ENCODE measurements around the gene SEMA3C.

SEMA3C gene

DNA sequence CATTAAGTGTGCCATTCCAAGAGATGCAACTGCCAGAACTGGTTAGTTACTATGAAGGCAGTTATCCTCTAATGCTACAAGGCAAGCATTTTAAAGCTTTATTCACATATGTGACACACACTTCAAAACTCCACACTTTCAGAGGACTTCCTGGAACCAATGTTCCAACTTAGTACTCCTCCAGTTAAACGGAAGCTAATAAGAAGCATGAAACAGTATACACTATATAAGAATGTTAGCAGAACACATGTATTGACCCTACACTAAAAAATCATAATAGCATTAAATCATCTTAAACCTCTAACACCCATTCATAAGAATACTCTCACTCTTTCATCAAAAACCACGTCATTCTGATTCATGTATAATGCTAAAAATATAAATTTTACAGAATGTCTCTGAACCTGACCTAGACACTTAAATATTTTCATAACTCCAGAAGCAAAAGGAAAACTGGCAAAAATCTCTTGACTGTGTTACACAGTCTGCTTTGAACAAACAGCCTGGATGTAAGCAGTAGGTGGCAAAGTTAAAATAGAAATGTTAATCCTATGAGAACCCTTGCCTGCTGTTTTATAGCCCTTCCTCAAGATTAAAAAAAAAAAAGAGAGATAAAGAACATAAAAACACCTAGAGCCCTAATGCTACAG is 135.0 kb downstream of the SEMA3C start:
- Mint-ChIP-seq H3K4me3 (no peak overlapping the region), H3K27me3 (no peaks in the 10 kb centered on the region), H3K27ac (no peak overlapping the region), H3K36me3 (ENCODE audit: low read depth) (no peaks in the 10 kb centered on the region), H3K9me3 (peaks cover 8% of the 10 kb centered on the region), H3K4me1 (ENCODE audit: low read depth) (no peaks in the 10 kb centered on the region)
- no peak for DNase-seq

GRCh38 chr7:80783186-80783677 is 135.6 kb downstream of the SEMA3C start:
- DNase-seq: no peak
- no peak overlapping the region for H3K4me3 Mint-ChIP-seq
- H3K4me1 Mint-ChIP-seq (ENCODE audit: low read depth): no peaks in the 10 kb centered on the region
- H3K27ac Mint-ChIP-seq: no peak overlapping the region
- H3K9me3 Mint-ChIP-seq: peaks cover 8% of the 10 kb centered on the region
- no peaks in the 10 kb centered on the region for H3K27me3 Mint-ChIP-seq
- H3K36me3 Mint-ChIP-seq (ENCODE audit: low read depth): no peaks in the 10 kb centered on the region

DNA sequence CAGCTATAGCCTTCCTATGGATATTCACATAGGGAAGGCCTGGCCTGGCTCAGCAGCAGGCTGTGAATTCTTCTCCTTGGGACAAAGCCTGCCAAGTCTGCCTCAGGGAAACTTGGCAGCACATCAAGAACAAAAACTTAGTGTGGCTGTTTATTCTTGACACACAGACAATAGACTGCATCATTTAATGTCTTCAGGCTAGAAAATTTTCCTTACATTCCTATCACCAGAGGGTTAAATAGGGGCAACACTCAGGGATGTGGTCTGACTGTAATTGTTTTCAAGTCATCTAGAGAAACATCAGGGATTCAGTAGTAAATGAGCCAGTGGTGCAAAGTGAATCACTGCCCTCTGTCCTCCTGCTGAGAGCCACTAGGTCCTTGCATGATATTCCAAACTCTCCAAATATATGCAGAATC is 137.3 kb downstream of the SEMA3C start:
- no peaks in the 10 kb centered on the region for H3K27me3 Mint-ChIP-seq
- H3K27ac Mint-ChIP-seq: no peak overlapping the region
- no peaks in the 10 kb centered on the region for H3K36me3 Mint-ChIP-seq (ENCODE audit: low read depth)
- no peak overlapping the region for H3K4me3 Mint-ChIP-seq
- no peak for DNase-seq
- H3K9me3 Mint-ChIP-seq: peaks cover 8% of the 10 kb centered on the region
- no peaks in the 10 kb centered on the region for H3K4me1 Mint-ChIP-seq (ENCODE audit: low read depth)

- Mint-ChIP-seq H3K36me3 (ENCODE audit: low read depth) (no peaks in the 10 kb centered on the region), H3K4me3 (no peak overlapping the region), H3K27me3 (no peaks in the 10 kb centered on the region), H3K27ac (no peak overlapping the region), H3K9me3 (peaks cover 8% of the 10 kb centered on the region), H3K4me1 (ENCODE audit: low read depth) (no peaks in the 10 kb centered on the region)
- no peak for DNase-seq
These were observed 137.7 kb downstream of the SEMA3C start for GRCh38 chr7:80781146-80781545.

DNA sequence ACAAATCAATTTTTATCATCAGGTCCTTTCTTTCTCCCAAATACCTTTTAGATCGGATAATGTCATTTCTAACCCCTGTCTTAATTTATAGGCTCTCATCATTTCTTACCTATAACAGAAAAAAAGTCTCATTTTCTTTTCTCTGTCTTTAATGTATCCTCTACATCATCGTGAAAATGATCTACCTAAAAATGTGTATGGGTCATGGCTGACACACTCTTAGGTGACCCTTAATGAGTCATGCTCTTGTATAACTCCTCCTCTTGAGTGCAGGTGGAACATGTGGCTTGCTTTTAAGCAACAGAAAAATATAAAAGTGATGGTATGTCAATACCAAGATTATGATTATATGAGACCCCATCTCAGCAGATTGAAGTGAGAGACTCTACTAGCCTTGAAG is 139.4 kb downstream of the SEMA3C start:
- H3K9me3 Mint-ChIP-seq: peaks cover 8% of the 10 kb centered on the region
- no peak overlapping the region for H3K4me3 Mint-ChIP-seq
- no peaks in the 10 kb centered on the region for H3K36me3 Mint-ChIP-seq (ENCODE audit: low read depth)
- no peak for DNase-seq
- H3K27me3 Mint-ChIP-seq: no peaks in the 10 kb centered on the region
- H3K27ac Mint-ChIP-seq: no peak overlapping the region
- H3K4me1 Mint-ChIP-seq (ENCODE audit: low read depth): no peaks in the 10 kb centered on the region

DNA sequence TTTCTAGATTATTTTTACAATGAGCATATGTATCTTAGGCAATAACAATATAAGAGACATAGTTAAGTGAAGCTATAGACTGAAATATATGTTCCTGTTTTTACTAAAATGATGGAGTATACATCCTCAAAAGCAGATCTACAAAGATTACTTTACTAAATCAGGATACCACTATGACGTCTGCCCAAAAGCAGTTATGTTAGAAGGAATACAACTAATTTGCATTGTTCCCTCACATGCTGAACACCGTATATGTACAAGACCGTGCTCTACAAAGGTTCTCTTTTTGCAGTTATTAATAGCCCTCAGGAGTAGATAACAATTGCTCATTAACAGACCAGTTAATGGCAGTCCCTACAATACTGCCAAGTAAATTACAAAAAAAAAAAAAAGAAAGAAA is 143.0 kb downstream of the SEMA3C start:
- peaks cover 5% of the 10 kb centered on the region for H3K9me3 Mint-ChIP-seq
- DNase-seq: no peak
- H3K36me3 Mint-ChIP-seq (ENCODE audit: low read depth): no peaks in the 10 kb centered on the region

GRCh38 chr7:80775482-80775881 is 143.4 kb downstream of the SEMA3C start:
- Mint-ChIP-seq H3K27ac (no peak overlapping the region), H3K9me3 (peaks cover 5% of the 10 kb centered on the region), H3K4me1 (ENCODE audit: low read depth) (no peaks in the 10 kb centered on the region), H3K27me3 (no peaks in the 10 kb centered on the region), H3K4me3 (no peak overlapping the region), H3K36me3 (ENCODE audit: low read depth) (no peaks in the 10 kb centered on the region)
- no peak for DNase-seq

More for the DNA sequence above, 143.0 kb downstream of the SEMA3C start:
- Mint-ChIP-seq H3K27me3 (no peaks in the 10 kb centered on the region), H3K4me3 (no peak overlapping the region), H3K4me1 (ENCODE audit: low read depth) (no peaks in the 10 kb centered on the region), H3K27ac (no peak overlapping the region)

GRCh38 chr7:80774843-80775242 is 144.0 kb downstream of the SEMA3C start:
- Mint-ChIP-seq H3K9me3 (peaks cover 5% of the 10 kb centered on the region), H3K27ac (no peak overlapping the region), H3K27me3 (no peaks in the 10 kb centered on the region), H3K36me3 (ENCODE audit: low read depth) (no peaks in the 10 kb centered on the region), H3K4me1 (ENCODE audit: low read depth) (no peaks in the 10 kb centered on the region), H3K4me3 (no peak overlapping the region)
- DNase-seq: no peak

DNA sequence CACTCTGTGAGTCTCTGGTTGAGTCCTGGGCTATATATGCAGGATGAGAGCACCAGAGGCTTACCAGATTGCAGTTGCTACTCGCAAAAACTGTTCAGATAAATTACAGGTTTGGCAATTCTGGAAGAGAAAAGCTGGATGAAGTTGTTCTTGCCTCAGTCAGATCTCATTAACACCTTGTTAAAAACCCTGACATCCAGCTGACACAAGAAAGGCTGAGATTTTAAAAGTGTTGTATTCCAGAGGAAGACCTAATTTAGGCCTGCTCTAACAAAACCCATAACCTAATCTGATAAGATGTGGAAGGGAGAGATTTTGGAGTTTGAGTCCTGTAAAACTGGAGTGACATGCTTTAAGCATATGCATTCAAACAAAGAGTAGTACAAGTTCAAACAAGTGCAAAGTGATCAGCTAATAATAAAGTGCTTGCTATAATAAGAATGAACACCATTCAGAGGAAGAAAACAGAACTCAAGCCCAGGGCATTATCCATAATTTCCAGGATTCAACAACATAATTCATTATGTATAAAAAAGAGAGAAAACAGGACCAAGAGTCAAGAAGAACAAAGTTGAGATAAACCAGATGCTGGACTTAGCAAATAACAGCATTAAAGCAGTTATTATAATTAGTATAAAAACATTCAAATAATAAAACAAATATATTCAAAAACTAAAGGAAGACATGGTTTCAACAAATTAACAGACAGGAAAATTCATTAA is 144.9 kb downstream of the SEMA3C start:
- no peak overlapping the region for H3K27ac Mint-ChIP-seq
- no peaks in the 10 kb centered on the region for H3K4me1 Mint-ChIP-seq (ENCODE audit: low read depth)
- H3K36me3 Mint-ChIP-seq (ENCODE audit: low read depth): no peaks in the 10 kb centered on the region
- no peaks in the 10 kb centered on the region for H3K27me3 Mint-ChIP-seq
- DNase-seq: no peak
- no peaks in the 10 kb centered on the region for H3K9me3 Mint-ChIP-seq
- no peak overlapping the region for H3K4me3 Mint-ChIP-seq

- Mint-ChIP-seq H3K27ac (no peak overlapping the region), H3K9me3 (no peaks in the 10 kb centered on the region), H3K4me1 (ENCODE audit: low read depth) (no peaks in the 10 kb centered on the region), H3K4me3 (no peak overlapping the region), H3K27me3 (no peaks in the 10 kb centered on the region), H3K36me3 (ENCODE audit: low read depth) (no peaks in the 10 kb centered on the region)
- no peak for DNase-seq
These were observed 146.4 kb downstream of the SEMA3C start for GRCh38 chr7:80772347-80772993.

- H3K27ac Mint-ChIP-seq: no peak overlapping the region
- H3K27me3 Mint-ChIP-seq: no peaks in the 10 kb centered on the region
- H3K9me3 Mint-ChIP-seq: no peaks in the 10 kb centered on the region
- DNase-seq: no peak
- no peak overlapping the region for H3K4me3 Mint-ChIP-seq
- H3K36me3 Mint-ChIP-seq (ENCODE audit: low read depth): no peaks in the 10 kb centered on the region
- no peaks in the 10 kb centered on the region for H3K4me1 Mint-ChIP-seq (ENCODE audit: low read depth)
These were observed 147.3 kb downstream of the SEMA3C start for GRCh38 chr7:80771523-80771922.

DNA sequence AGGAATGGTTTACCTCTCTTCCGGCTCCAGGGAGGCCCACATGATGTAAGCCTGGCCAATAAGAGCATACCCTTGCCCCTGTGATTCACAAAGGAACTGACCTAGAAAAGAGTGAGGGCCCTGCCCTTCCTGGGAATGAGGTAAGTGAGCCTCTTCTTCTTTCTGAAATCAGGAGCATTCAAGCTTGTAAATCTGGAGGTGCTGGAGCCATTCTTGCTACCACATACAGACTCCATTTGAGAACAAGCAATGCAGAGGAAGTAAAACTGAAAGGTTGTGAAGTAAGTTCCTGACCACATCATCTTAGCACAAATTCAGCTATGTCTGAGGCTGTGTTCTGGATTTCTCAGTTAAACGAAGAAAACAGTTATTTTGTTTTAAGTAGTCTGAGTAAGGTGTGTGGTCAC is 148.2 kb downstream of the SEMA3C start:
- no peak overlapping the region for H3K27ac Mint-ChIP-seq
- no peaks in the 10 kb centered on the region for H3K36me3 Mint-ChIP-seq (ENCODE audit: low read depth)
- no peak for DNase-seq
- no peak overlapping the region for H3K4me3 Mint-ChIP-seq
- H3K27me3 Mint-ChIP-seq: no peaks in the 10 kb centered on the region
- H3K4me1 Mint-ChIP-seq (ENCODE audit: low read depth): no peaks in the 10 kb centered on the region
- no peaks in the 10 kb centered on the region for H3K9me3 Mint-ChIP-seq

DNA sequence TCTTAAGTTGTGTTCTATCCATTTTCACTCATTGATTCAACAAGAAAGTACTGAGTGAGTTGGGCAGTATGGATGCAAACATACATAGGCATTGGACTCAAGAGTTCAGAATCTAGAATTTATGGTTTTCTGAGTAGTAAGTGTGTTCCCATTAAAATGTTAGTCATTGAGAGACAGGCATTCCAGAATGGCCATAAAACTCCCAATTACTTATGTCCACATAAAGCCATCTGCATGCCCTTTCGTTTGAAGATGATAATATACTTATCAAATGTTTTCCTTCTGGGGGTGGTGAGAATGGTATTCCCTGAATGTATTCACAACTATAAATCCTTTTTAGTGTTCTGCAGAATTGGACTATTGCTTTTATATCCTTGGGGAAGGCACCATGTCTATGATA is 148.8 kb downstream of the SEMA3C start:
- Mint-ChIP-seq H3K4me3 (no peak overlapping the region), H3K4me1 (ENCODE audit: low read depth) (no peaks in the 10 kb centered on the region), H3K36me3 (ENCODE audit: low read depth) (no peaks in the 10 kb centered on the region), H3K27me3 (no peaks in the 10 kb centered on the region), H3K27ac (no peak overlapping the region), H3K9me3 (no peaks in the 10 kb centered on the region)
- DNase-seq: no peak

- Mint-ChIP-seq H3K9me3 (no peaks in the 10 kb centered on the region), H3K4me3 (no peak overlapping the region), H3K36me3 (ENCODE audit: low read depth) (no peaks in the 10 kb centered on the region), H3K4me1 (ENCODE audit: low read depth) (no peaks in the 10 kb centered on the region), H3K27me3 (no peaks in the 10 kb centered on the region), H3K27ac (no peak overlapping the region)
- DNase-seq: no peak
These were observed 150.1 kb downstream of the SEMA3C start for GRCh38 chr7:80768756-80769155.

DNA sequence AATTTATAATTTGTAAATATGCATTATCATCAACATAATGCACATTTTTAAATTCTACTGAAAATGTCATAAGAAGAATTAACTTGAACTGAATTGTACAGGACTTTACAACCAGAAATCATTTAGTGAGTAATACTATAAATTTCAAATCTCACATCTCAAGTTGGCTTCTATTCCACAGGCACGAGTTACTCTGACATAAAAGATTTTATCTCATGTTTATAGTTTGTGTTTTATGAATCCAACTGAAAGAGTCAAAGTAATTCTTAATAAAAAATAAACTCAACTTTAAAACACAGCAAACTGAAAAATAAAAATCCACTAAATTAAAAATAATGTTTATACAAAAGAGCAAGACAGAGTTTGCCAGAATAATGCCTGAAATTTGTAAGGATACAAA is 151.2 kb downstream of the SEMA3C start:
- DNase-seq: no peak
- Mint-ChIP-seq H3K27ac (no peak overlapping the region), H3K4me3 (no peak overlapping the region), H3K4me1 (ENCODE audit: low read depth) (no peaks in the 10 kb centered on the region), H3K9me3 (no peaks in the 10 kb centered on the region), H3K36me3 (ENCODE audit: low read depth) (no peaks in the 10 kb centered on the region), H3K27me3 (no peaks in the 10 kb centered on the region)
